OCI-LY3 (cell line): Measurements from ENCODE around the gene ZNF649.

Experiments used
- H2AFZ ChIP-seq: fragments of 200-600, 300-600 bp; shearing (Covaris generic); 2 replicates; pipeline ENCODE4 v1.6.0; 2014; ENCODE audit warnings: antibody characterized with exemption, low read depth, low read length
- H3K27ac ChIP-seq: fragments of 200-600, 300-600 bp; sonication (generic); 2 replicates; pipeline ENCODE4 v1.5.1; 2014; ENCODE audit warnings: mild to moderate bottlenecking, low read length, moderate library complexity, mixed read lengths
- H3K27me3 ChIP-seq: fragments of 200-600, 300-600 bp; sonication (generic); 2 replicates; pipeline ENCODE4 v1.6.1; 2014; ENCODE audit warnings: low read depth, low read length, mixed read lengths
- H3K36me3 ChIP-seq: fragments of 200-600, 300-600 bp; sonication (generic); replicated peaks from 2 replicates; pipeline ENCODE3; 2014; ENCODE audit warnings: low read depth, low read length, mixed read lengths
- H3K4me1 ChIP-seq: fragments of 300-600, 200-600 bp; sonication (generic); 2 replicates; pipeline ENCODE4 v1.6.1; 2014; ENCODE audit warnings: low read length, mixed read lengths
- H3K4me2 ChIP-seq: fragments of 200-600, 300-600 bp; sonication (generic); 2 replicates; pipeline ENCODE4 v1.6.1; 2014; ENCODE audit warnings: low read length, mixed read lengths
- H3K4me3 ChIP-seq: fragments of 300-600, 200-600 bp; sonication (generic); 2 replicates; pipeline ENCODE4 v1.5.1; 2014; ENCODE audit warnings: antibody characterized with exemption, mild to moderate bottlenecking, low read length, moderate library complexity
- H3K79me2 ChIP-seq: fragments of 300-600, 200-600 bp; shearing (Covaris generic); 2 replicates; pipeline ENCODE4 v1.6.1; 2014; ENCODE audit warnings: mild to moderate bottlenecking, low read length, mixed read lengths
- H3K9ac ChIP-seq: fragments of 300-600, 200-600 bp; shearing (Covaris generic); 2 replicates; pipeline ENCODE4 v1.6.0; 2014; ENCODE audit warnings: mild to moderate bottlenecking, low read length, moderate library complexity
- H3K9me3 ChIP-seq: fragments of 200-600, 300-600 bp; shearing (Covaris generic); 2 replicates; pipeline ENCODE4 v1.6.1; 2014; ENCODE audit warnings: low read length, mixed read lengths; ENCODE audit not compliant: insufficient read depth
- H4K20me1 ChIP-seq: fragments of 200-600, 300-600 bp; sonication (generic); 2 replicates; pipeline ENCODE4 v1.6.1; 2016; ENCODE audit warnings: low read length, mixed read lengths; ENCODE audit not compliant: insufficient read depth
- EZH2phosphoT487 ChIP-seq: fragments of 200-600 bp; shearing (Covaris generic); IDR thresholded peaks from 2 replicates; pipeline ENCODE4 v1.6.1; 2018; ENCODE audit warnings: antibody characterized with exemption, mixed run types, low read depth
- TF ChIP-seq, protein P1 (sequence below): fragments of 200-600, 300-600 bp; sonication (generic); IDR thresholded peaks from 2 replicates; pipeline ENCODE4 v1.5.1; 2014; ENCODE audit warnings: antibody characterized with exemption, low read length, low read depth

ZNF649 gene

DNA sequence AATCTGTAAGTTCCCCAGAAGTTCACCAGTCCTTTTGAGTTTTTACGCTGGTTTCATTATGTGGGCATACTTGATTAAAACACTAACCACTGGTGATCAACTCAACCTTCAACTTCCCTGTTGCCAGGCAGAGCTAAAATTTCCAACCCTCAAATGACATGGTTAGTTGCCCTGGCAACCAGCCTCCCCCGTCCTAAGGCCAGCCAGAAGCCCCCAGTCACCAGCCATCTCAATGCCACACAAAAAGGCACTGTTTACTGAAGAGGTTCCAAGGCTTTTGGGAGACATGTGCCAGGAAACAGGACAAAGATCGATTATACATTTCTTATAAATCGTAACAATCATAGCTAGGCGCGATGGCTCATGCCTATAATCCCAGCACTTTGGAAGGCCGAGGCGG lies 1.6 kb downstream of the ZNF649 start:
- H4K20me1 ChIP-seq: no peaks in the 10 kb centered on the region
- H3K4me2 ChIP-seq: no peak overlapping the region
- peaks cover 25% of the 10 kb centered on the region for H3K79me2 ChIP-seq

DNA sequence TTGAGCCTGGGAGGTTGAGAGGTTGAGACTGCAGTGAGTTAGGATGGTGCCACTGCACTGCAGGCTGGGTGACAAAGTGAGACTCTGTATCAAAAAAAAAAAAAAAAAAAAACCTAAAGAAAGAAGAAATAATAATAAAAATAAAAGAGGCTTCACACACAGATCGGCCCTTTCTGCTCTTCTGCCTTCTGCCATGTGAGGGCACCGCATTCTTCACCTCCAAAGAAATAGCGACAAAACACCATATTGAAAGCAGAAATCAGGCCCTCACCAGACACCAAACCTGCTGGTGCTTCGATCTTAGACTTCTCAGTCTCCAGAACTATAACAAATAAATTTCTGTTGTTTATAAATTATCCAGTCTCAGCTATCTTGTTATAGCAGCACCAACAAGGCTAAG lies 3.0 kb downstream of the ZNF649 start:
- no peaks in the 10 kb centered on the region for H3K4me1 ChIP-seq
- no peak overlapping the region for H3K9ac ChIP-seq
- peaks cover 25% of the 10 kb centered on the region for H3K79me2 ChIP-seq
- H3K36me3 ChIP-seq: peaks cover 32% of the 10 kb centered on the region
- no peak overlapping the region for H3K4me3 ChIP-seq
- no peak overlapping the region for H3K4me2 ChIP-seq
- TF ChIP-seq, protein P1, sequence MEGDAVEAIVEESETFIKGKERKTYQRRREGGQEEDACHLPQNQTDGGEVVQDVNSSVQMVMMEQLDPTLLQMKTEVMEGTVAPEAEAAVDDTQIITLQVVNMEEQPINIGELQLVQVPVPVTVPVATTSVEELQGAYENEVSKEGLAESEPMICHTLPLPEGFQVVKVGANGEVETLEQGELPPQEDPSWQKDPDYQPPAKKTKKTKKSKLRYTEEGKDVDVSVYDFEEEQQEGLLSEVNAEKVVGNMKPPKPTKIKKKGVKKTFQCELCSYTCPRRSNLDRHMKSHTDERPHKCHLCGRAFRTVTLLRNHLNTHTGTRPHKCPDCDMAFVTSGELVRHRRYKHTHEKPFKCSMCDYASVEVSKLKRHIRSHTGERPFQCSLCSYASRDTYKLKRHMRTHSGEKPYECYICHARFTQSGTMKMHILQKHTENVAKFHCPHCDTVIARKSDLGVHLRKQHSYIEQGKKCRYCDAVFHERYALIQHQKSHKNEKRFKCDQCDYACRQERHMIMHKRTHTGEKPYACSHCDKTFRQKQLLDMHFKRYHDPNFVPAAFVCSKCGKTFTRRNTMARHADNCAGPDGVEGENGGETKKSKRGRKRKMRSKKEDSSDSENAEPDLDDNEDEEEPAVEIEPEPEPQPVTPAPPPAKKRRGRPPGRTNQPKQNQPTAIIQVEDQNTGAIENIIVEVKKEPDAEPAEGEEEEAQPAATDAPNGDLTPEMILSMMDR: no peak
- TF ChIP-seq EZH2phosphoT487: no peak
- H3K27ac ChIP-seq: no peak overlapping the region
- H4K20me1 ChIP-seq: no peaks in the 10 kb centered on the region
- H2AFZ ChIP-seq: no peak overlapping the region
- no peaks in the 10 kb centered on the region for H3K27me3 ChIP-seq
- peaks cover 14% of the 10 kb centered on the region for H3K9me3 ChIP-seq

More for the DNA sequence above, 1.6 kb downstream of the ZNF649 start:
- peaks cover 14% of the 10 kb centered on the region for H3K9me3 ChIP-seq
- no peaks in the 10 kb centered on the region for H3K4me1 ChIP-seq
- H2AFZ ChIP-seq: no peak overlapping the region
- TF ChIP-seq, protein P1: no peak
- TF ChIP-seq EZH2phosphoT487: no peak
- no peak overlapping the region for H3K27ac ChIP-seq
- H3K4me3 ChIP-seq: no peak overlapping the region
- no peaks in the 10 kb centered on the region for H3K27me3 ChIP-seq
- no peak overlapping the region for H3K9ac ChIP-seq
- peaks cover 32% of the 10 kb centered on the region for H3K36me3 ChIP-seq

DNA sequence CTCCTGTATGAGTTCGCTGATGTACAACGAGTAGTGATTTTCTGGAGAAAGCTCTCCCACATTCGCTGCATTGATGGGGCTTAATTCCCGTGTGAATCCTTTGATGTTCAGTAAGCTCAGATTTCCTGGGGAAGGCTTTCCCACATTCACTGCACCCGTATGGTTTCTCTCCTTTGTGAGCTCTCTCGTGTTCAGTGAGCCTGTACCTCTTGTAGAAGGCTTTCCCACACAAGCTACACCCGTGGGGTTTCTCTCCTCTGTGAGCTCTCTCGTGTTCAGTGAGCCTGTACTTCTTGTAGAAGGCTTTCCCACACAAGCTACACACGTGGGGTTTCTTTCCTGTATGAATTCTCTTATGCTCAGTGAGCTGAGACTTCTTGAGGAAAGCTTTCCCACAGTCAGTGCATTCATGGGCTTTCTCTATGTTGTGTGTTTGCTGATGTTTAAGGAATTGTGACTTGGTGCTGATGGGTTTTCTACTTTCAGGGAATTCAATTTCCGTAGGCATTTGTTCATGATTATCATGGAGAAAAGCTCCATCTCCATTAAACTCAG lies 13.5 kb downstream of the ZNF649 start:
- Histone ChIP-seq H4K20me1 (no peaks in the 10 kb centered on the region), H3K4me1 (no peaks in the 10 kb centered on the region), H3K27me3 (no peaks in the 10 kb centered on the region), H3K79me2 (no peaks in the 10 kb centered on the region), H3K4me2 (no peak overlapping the region), H3K36me3 (peaks cover 51% of the 10 kb centered on the region), H3K4me3 (no peak overlapping the region), H3K9me3 (peaks cover 44% of the 10 kb centered on the region), H3K27ac (no peak overlapping the region), H2AFZ (no peak overlapping the region), H3K9ac (no peak overlapping the region)
- TF ChIP-seq EZH2phosphoT487: no peak
- TF ChIP-seq, protein P1: no peak

DNA sequence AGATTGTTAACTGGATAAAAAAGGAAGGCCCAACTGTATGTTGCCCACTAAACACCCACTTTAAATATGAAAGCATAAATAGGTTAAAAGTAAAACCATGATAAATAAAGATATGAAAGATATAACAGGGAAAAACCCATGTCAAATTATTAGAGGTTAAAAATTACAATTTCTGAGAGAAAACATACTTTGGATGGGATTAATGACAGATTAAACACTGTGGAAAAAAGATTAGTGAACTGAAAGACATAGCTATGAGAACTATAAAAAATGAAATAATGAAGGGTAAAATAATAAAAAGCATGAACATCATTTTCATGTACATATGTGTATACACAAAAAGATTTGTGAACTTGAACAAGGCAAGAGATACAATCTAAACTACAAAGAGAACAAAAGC lies 14.9 kb downstream of the ZNF649 start:
- TF ChIP-seq, protein P1: no peak
- no peak for TF ChIP-seq EZH2phosphoT487
- peaks cover 51% of the 10 kb centered on the region for H3K9me3 ChIP-seq

More for the DNA sequence above, 14.9 kb downstream of the ZNF649 start:
- no peak overlapping the region for H3K4me2 ChIP-seq
- no peak overlapping the region for H3K27ac ChIP-seq
- no peak overlapping the region for H2AFZ ChIP-seq
- no peaks in the 10 kb centered on the region for H3K79me2 ChIP-seq
- no peak overlapping the region for H3K4me3 ChIP-seq
- H3K36me3 ChIP-seq: peaks cover 47% of the 10 kb centered on the region
- H3K4me1 ChIP-seq: no peaks in the 10 kb centered on the region
- H4K20me1 ChIP-seq: no peaks in the 10 kb centered on the region
- no peaks in the 10 kb centered on the region for H3K27me3 ChIP-seq
- no peak overlapping the region for H3K9ac ChIP-seq
